Activated T-helper 9 cell treated with anti-CD3 and anti-CD28 coated beads, Interleukin-2, amount 50 U/mL, for 16 hours (primary cell): ENCODE measurements around the gene BUB1.
"Not testable (repeated sequence)": the region's sequence is repeated elsewhere in the genome, so short reads cannot be mapped to it uniquely, and the experiment has no call there.

Source experiments
- DNase-seq: peaks from one replicate; pipeline ENCODE4 v3.0.0-alpha.2; 2020; ENCODE audit warnings: low read depth

Gene BUB1

DNA sequence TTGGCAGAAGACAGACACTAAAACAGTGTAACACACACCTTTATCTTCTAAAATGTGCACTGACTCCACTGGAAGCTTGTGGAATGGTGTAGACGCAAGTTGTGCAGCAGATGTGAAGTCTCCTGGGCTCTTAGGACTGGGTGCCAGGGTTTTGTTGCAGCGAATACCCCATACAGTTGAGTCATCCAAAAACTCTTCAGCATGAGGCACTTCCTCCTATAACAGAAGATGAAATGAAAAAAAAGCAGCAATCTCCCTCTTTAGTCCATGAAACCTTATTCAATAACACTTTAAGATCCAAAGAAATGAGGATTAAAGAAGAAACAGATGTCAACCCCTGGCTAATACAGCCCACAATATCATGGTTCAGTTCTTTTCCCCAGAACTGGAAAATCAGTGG lies 22.2 kb downstream of the BUB1 start:
- DNase-seq, result no peak

DNA sequence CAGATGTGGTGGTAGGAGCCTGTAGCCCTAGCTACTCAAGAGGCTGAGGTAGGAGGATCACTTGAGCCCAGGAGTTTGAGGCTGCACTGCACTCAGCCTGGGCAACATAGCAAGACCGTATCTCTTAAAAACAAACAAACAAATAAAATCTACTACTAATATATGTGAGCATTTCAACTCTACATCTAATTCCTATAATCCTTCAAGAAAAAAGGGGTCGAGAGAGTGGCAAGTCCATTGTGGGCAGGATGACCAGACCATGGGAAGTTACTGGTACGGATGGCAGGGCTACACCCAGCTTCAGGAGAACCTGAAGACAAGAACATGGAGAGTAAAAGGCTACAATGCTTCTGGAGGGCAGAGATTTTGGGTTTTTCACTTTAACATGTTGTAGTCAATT lies 24.0 kb downstream of the BUB1 start:
- no peak for DNase-seq

DNA sequence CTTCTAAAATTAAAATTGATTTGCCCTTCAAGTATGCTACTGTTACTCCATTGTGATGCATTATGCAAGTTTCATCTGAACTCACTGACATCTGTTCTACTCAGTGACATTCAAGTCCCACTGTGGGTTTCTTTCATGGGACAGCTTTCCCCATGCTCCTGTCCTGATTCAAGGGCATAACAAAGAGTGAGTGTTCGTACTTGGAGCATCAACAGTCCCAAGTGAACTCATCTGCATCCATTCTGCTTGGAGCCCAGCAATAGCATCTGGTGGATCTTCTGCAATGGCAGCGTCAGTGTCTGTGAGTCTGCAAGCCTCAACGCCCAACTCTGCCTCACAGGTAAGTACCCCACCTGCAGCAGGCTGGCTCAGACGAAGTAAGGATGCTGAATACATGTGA lies 27.5 kb downstream of the BUB1 start:
- no peak for DNase-seq

DNA sequence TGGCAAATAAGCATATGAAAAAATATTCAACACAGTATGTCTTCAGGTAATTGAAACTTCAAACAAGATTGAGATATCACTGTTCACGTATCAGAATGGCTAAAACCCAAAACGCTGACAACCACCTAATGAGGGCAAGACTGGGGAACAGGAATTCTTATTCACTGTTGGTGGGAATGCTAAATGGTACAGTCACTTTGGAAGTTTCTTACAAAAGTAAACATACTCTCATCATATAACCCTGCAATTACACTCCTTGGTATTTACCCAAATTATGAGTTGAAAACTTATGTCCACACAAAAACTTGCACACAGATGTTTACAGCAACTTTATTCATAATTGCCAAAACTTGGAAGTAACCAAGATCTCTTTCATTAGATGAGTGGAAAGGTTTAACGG lies 30.1 kb downstream of the BUB1 start:
- DNase-seq, result no peak

DNA sequence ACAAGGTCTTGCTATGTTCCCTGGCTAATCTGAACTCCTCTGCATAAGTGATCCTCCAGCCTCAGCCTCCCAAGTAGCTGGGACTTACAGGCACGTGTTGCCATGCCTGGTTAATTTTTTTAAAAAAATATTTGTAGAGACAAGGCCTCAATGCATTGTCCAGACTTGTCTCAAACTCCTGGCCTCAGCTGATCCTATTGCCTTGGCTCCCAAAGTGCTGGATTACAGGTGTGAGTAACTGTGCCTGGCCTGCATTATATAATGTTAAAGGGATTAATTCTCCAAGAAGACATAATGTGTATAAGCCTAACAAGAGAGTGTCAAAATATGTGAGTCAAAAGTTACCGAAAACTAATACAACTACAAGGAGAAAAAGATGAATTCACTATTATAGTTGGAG lies 32.2 kb downstream of the BUB1 start:
- DNase-seq, result no peak

DNA sequence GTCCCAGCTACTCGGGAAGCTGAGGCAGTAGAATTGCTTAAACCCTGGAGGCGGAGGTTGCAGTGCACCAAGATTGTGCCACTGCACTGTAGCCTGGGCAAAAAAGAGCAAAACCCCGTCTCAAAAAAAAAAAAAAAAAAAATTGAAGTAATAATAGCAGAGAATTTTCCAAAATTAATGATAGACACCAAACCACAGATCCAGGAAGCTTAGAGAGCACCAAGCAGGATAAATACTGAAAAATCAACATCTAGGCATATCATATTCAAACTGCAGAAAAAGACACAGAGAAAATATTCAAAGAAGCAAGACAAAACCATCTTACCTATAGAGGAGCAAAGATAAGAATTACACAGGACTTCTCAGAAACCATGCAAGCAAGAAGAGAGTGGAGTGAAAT lies 33.5 kb downstream of the BUB1 start:
- DNase-seq, result no peak

DNA sequence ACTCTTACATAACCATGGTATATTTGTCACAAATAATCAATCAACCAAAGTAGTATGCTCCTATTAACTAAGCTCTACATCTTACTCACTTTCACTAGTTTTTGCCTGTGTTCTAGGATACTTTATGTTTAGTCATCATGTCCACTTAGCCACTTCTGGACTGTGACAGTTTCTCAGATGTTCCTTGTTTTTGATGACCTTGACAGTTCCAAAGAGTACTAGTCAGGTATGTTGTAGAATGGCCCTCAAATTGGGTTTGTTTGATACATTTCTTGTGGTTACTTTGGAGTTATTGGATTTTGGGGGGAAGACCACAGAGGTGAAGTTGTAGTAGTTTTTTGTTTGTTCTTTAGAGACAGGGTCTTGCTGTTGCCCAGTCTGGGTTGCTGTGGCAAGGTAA lies 35.5 kb downstream of the BUB1 start:
- DNase-seq, result no peak

DNA sequence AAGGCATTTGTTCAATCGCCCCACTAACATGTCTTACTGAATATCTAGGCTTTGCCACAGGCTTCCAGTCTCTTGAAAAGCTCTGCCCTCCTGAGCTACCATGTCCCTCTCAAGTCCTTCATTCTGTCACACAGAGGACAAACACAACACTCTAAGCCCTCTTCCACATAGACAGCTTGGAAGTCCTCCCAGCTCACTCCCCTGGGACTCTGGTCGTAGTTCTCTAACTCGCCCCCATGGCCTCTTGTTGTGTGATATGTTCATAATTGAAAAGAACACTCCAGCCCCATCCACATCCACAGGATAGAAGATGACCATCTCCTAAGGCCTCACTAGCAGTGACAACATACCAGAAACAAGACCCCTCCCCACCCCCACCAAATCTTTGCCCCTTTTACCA lies 37.9 kb downstream of the BUB1 start:
- DNase-seq, result no peak

DNA sequence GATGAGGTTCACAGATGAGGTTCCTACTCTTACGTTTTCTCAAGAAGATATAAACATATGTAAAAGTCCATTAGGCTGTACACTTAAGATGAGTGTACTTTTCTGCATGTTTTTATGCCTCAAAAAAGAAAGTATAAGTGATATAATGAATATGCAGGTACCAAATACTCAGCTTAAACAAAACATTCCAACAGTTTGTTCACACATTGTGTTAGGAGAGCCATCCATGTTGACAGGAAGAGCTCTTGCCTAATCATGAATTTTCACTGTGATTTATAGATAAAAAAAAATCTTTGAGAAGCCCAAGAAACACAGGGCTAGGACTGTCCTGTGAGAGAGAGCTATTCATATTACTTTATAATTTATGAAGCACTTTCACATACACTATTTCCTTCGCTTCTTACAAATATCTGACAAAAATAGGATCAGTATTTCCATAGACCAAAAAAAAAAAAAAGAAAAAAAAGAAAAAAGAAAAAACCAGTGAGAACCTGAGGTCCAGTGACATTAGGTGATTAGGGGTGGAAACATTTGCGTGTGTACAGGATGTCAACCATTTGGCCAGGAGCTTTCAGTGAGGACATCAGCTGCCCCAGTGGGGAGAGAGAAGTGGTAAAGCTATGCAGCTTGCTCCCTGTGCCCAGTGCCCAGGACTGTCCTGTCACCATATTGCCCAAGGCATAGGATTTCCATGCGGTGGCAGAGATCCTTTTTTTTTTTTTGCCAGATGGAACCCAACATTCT lies 38.7 kb downstream of the BUB1 start:
- DNase-seq, result no peak

DNA sequence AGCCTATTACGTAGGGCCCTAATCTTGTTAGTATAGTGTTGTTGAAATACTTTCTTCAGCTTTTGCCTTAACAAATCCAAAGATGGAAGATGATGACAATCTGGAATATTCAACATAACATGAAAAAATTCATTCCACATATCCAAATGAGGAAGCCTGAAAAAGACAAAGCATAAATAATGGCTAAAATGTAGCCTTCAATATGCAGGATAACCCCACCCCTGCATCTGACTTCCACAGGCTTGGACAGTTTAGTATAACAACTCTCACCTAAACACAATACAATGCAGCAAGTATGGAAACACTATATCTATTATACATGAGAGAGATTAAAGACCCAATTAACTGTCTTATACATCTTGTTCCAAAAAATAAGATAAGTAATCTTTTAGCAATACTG lies 39.9 kb downstream of the BUB1 start:
- no peak for DNase-seq

DNA sequence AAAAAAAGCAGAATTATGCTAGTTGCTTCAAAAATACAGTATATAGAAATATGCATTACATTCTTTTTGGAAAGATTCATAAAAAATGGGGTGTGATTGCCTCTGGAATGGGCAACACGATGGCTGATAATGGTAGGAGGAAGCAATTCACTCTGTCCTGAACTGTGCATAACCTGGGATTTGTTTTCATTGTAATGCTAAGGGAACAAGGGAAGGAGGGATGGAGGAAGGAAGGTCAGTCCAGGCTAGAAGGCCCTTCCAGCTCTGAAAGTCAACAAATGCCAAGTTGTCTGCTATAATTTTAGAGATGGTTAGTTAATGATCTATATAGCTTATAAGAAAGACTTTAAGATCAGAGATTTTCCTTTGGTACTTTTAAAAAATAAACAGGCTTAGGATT lies 40.8 kb downstream of the BUB1 start:
- no peak for DNase-seq

DNA sequence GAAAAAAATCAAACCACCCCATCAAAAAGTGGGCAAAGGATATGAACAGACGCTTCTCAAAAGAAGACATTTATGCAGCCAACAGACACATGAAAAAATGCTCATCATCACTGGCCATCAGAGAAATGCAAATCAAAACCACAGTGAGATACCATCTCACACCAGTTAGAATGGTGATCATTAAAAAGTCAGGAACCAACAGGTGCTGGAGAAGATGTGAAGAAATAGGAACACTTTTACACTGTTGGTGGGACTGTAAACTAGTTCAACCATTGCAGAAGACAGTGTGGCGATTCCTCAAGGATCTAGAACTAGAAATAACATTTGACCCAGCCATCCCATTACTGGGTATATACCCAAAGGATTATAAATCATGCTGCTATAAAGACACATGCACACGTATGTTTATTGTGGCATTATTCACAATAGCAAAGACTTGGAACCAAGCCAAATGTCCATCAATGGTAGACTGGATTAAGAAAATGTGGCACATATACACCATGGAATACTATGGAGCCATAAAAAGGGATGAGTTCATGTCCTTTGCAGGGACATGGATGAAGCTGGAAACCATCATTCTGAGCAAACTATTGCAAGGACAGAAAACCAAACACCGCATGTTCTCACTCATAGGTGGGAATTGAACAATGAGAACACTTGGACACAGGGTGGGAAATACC lies 41.8 kb downstream of the BUB1 start:
- not testable (repeated sequence) for DNase-seq

DNA sequence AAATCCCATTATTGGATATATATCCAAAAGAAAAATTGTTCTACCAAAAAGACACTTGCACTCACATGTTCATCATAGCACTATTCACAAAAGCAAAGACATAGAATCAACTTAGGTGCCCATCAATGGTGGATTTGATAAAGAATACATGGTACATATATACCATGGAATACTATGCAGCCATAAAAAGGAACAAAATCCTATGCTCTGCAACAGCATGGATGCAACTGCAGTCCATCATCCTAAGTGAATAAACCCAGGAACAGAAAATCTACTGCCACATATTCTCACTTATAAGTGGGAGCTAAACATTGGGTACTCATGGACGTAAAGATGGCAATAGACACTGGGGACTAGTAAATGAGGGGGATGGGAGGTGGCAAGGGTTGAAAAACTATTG lies 50.5 kb downstream of the BUB1 start:
- DNase-seq, result not testable (repeated sequence)

DNA sequence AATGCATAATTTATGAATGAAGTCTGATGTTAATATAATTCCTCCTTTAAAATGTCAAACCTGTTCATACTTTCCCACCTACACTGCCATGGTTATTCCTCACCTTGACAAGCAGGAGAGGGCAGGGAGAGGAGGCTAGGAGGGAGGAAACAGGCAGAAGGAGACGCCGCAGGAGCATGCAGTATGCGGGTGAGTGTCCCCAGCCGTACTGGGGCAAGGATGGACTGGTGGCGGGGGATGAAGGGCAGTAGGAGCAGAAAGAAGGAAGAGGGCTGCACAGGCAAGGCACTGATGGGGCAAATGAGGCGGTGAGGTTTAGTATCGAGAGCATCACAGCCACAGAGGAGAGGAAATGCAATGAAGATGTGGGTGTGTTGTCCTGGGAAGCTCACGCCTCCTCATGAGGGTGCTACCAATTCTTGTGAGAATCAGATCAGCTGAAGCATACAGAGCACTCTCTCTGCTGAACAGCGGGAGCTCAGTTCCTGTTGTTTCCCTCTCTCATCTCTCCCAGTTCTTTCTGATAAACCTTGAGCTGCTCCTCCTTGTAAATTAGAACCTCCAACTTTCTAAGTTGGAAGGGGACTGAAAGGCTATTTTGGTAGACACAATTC lies 58.4 kb downstream of the BUB1 start:
- not testable (repeated sequence) for DNase-seq

DNA sequence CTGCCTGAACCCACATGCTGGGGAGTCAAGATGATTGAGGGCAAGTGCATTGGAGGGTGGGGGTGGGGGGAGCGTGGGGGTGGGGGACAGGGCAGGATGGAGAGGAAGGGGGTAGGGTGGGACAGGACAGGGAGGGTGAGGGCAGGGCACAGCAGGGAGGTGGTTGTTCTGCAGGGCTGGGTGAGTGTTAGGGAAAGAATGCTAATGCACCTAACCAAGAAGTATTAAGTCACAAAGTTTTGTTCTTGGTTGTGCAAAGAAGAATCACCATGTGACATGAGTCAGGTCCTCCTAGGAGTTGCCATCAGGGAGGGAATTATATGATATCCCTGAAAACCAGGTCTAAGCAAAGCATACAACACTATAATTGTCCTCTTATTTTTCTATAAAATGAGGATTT lies 63.9 kb downstream of the BUB1 start:
- DNase-seq, result not testable (repeated sequence)

DNA sequence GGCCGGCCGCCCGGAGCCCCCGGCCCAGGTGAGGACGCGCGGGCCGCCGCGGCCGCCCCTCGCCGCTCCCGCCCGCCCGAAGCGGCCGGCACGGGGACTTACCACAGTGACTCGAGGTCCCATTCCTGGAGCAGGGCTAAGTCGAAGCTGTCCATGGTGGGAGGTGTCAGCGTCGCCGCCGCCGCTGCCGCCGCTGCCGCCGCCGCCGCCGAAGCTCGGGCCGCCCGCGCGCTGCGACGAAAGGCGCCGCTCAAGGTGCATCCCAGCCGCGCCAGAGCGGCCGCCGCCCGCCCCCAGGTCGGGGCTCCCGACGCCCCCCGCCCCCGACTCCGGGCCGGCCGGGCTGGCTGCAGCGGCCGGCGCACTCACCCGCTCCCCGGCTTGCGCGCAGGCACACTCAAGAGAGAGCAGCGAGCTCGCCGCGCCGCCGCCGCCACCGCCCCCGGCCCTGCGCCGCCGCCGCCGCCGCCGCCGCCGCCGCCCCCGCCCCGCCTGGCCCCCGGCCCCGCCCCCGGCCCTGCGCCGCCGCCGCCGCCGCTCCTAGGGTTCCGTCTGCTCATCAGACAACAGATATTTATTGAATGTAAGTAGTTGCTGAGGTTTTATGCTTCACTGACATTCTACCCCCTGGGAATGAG lies 67.1 kb downstream of the BUB1 start:
- not testable (repeated sequence) for DNase-seq

DNA sequence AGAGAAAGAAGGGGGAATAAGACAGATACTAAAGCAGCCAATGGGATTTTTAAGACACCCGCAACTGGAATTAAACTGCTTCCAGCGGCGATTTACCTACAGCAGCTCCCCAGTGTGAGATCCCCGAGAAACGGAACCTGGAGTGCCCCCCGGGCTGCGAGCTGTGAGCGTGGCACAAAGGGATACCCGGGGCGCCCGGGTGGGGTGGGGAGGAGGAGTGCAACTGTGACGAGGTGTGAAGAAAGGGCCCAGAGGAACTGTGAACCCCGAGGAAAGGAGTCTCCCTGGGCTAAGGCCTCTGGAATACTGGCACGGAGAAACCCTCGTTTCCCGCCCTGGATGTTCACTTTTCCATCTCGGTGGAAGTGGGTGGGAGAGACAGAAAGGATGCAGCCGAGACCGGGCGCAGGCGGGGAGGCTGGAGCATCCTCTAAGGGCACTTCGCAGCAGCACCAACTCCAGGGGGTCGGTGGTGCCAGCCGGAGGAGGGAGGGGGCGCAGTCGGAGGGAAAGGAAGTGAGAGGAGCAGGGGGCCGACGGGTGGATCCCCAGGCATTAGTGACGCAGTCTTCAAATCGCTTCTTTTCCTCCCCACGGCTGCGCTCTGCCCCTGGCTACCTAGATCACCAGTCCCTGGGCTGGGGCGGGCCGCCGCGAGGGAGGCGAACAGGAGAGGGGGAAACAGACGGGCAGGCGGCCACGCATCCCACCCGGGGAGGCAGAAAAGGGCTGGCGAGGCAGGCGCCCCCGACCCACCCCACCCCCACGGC lies 67.8 kb downstream of the BUB1 start:
- DNase-seq, result not testable (repeated sequence)

DNA sequence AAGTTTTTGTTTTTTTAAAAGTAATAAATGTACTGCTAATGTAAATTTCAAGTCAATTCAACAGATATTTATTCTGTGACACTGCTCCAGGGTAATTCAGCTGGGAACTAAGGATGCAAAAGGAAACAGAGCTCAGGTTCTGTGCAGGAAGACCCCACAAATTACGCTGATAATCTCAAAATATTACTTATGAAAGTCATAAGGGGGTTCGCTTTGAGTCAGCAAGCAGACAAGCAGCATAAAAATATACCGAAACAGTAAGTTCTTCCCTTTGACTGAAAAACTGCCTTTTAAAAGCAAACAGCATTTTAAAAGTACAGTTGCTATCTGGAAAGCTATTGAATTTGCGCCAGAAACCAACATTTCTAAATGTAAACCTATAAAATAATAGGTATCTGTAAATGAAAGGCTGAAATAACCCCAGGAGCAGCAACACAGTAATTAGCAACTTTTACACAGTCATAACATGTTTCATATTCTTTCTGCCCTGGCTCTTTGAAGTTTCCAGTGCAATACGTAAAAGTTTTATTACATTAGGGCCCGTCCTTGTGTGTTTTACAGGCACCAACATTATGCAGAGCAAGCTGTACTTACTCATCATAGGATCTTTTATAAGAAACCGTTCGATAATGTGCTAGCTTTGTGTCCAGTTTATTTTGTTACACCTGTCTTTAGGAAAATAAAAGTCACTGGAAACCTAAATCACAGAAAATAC lies 68.9 kb downstream of the BUB1 start:
- not testable (repeated sequence) for DNase-seq

DNA sequence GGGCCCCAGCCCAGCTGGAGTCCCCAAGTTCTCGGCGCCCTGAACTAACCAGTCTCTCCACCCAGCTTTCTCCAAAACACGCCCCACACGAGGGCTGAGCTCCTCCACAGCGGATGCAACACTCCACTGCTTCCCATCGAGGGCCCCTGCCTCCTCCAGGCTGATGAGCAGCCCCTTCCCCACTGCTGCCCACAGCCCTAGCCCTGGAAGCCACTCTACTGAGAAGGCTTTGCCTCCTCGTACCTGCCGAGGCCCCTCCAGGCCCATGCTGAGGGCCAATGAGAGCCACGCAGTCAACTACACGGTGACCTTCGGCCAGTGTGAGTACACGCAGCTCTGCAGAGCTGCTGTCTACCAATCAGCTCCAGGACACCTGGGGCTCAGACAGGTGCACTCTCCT lies 72.8 kb downstream of the BUB1 start:
- DNase-seq, result not testable (repeated sequence)

DNA sequence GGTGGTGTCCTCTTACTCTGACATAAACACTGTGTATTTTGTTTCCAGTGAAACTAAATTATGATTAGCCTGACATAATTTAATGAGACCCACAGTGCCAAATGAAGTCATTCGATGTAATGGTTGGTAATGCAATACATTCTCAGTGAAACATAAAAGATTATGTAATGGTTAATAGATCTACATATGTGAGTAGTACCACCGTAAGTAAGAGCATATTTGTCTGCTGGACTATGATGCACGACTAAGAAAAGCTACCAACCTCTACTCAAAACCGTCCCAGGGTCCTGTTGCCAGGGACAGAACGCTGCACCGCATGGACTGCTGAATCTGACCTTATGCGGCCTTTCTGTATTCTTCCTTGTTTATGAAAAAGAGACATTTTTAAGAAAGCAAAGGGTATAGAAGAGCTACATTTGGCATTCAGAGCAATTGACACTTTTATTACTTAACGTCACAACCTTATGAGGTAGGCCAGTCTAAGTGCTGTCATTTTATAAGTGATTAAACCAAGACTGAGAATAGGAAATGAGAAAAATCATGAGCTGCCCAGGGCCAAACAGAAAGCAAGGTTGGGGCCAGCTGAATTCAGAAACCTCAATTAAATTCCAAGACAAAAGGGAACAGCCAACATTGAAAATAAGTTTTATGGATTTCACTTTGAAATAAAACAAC lies 73.8 kb downstream of the BUB1 start:
- not testable (repeated sequence) for DNase-seq

DNA sequence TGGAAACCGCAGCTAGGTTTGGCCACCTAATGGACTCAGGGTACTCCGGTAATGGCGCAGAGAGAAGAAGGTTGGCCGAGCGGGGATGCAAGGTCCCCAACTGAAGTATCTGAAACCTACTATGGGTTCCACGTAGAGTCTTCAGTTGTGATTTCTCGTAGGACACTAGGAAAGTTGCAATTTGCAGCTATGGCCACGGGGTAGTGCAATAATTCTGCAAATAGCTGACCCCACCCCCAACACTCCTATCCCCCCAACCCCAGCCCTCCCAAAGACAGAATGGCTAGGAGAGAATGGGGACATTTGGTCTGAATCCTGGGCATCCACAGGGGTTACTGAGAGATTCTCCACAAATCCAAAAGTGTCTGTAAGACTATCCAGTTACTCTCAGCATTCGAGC lies 75.7 kb downstream of the BUB1 start:
- DNase-seq, result not testable (repeated sequence)
